ENCODE data around the gene CXXC5.
A peak's percentile ranks its signal among the peaks of the same experiment; 100 is the strongest.

GRCh38 chr5:139633295-139634027, 14.7 kb upstream of the CXXC5 start:
- TF ChIP-seq CTCF (conservative IDR thresholded peaks at IDR 0.05; ENCODE audit: low read depth, low read length): peak; percentile 98
- TF ChIP-seq EZH2 (IDR thresholded peaks at IDR 0.05; ENCODE audit: borderline replicate concordance, low read depth, low read length, poor library complexity, severe bottlenecking): no peak
